IPS-15b (cell line): Measurements from ENCODE around the gene AFAP1L1.

Experiments
- H3K27me3 ChIP-seq: one replicate; pipeline ENCODE4 v1.6.1; 2013; ENCODE audit warnings: low read length; ENCODE audit not compliant: control insufficient read depth, insufficient read depth
- H3K36me3 ChIP-seq: one replicate; pipeline ENCODE4 v1.6.1; 2013; ENCODE audit warnings: low read length; ENCODE audit not compliant: control insufficient read depth, insufficient read depth
- H3K4me1 ChIP-seq: one replicate; pipeline ENCODE4 v1.6.1; 2013; ENCODE audit warnings: mild to moderate bottlenecking, low read length; ENCODE audit not compliant: control insufficient read depth, insufficient read depth
- H3K4me3 ChIP-seq: one replicate; pipeline ENCODE4 v1.5.1; 2013; ENCODE audit warnings: low read depth, low read length
- H3K9ac ChIP-seq: one replicate; pipeline ENCODE4 v1.6.1; 2013; ENCODE audit warnings: low read depth, mild to moderate bottlenecking, low read length
- H3K9me3 ChIP-seq: one replicate; pipeline ENCODE4 v1.6.1; 2013; ENCODE audit warnings: mild to moderate bottlenecking, low read length; ENCODE audit not compliant: control insufficient read depth, insufficient read depth

AFAP1L1 gene

GRCh38 chr5:149294872-149295829 is 23.5 kb downstream of the AFAP1L1 start:
- H3K4me3 ChIP-seq = no peak overlapping the region
- H3K27me3 ChIP-seq = no peaks in the 10 kb centered on the region
- H3K9ac ChIP-seq = no peak overlapping the region
- H3K4me1 ChIP-seq = no peaks in the 10 kb centered on the region
- no peaks in the 10 kb centered on the region for H3K36me3 ChIP-seq
- H3K9me3 ChIP-seq = no peaks in the 10 kb centered on the region

- no peaks in the 10 kb centered on the region for H3K4me1 ChIP-seq
- H3K4me3 ChIP-seq = no peak overlapping the region
- H3K36me3 ChIP-seq = no peaks in the 10 kb centered on the region
- no peaks in the 10 kb centered on the region for H3K9me3 ChIP-seq
- H3K9ac ChIP-seq = no peak overlapping the region
- no peaks in the 10 kb centered on the region for H3K27me3 ChIP-seq
These were observed 25.8 kb downstream of the AFAP1L1 start for GRCh38 chr5:149297340-149298025.

GRCh38 chr5:149298163-149298562 is 26.5 kb downstream of the AFAP1L1 start:
- H3K36me3 ChIP-seq = no peaks in the 10 kb centered on the region
- H3K4me3 ChIP-seq = no peak overlapping the region
- no peaks in the 10 kb centered on the region for H3K4me1 ChIP-seq
- H3K9me3 ChIP-seq = no peaks in the 10 kb centered on the region
- H3K27me3 ChIP-seq = no peaks in the 10 kb centered on the region
- H3K9ac ChIP-seq = no peak overlapping the region

GRCh38 chr5:149298842-149299404 is 27.3 kb downstream of the AFAP1L1 start:
- Histone ChIP-seq H3K4me3 (no peak overlapping the region), H3K4me1 (no peaks in the 10 kb centered on the region), H3K9me3 (no peaks in the 10 kb centered on the region), H3K36me3 (no peaks in the 10 kb centered on the region), H3K9ac (no peak overlapping the region), H3K27me3 (no peaks in the 10 kb centered on the region)

GRCh38 chr5:149299451-149300054 is 27.9 kb downstream of the AFAP1L1 start:
- no peaks in the 10 kb centered on the region for H3K9me3 ChIP-seq

GRCh38 chr5:149300441-149300840 is 28.8 kb downstream of the AFAP1L1 start:
- Histone ChIP-seq H3K9ac (no peak overlapping the region), H3K4me1 (no peaks in the 10 kb centered on the region), H3K27me3 (no peaks in the 10 kb centered on the region), H3K36me3 (no peaks in the 10 kb centered on the region), H3K9me3 (no peaks in the 10 kb centered on the region), H3K4me3 (no peak overlapping the region)

More at GRCh38 chr5:149299451-149300054, 27.9 kb downstream of the AFAP1L1 start:
- Histone ChIP-seq H3K4me1 (no peaks in the 10 kb centered on the region), H3K9ac (no peak overlapping the region), H3K4me3 (no peak overlapping the region), H3K36me3 (no peaks in the 10 kb centered on the region), H3K27me3 (no peaks in the 10 kb centered on the region)

- no peak overlapping the region for H3K4me3 ChIP-seq
- no peaks in the 10 kb centered on the region for H3K36me3 ChIP-seq
- no peaks in the 10 kb centered on the region for H3K4me1 ChIP-seq
- no peaks in the 10 kb centered on the region for H3K27me3 ChIP-seq
- no peak overlapping the region for H3K9ac ChIP-seq
- H3K9me3 ChIP-seq = no peaks in the 10 kb centered on the region
These were observed 29.5 kb downstream of the AFAP1L1 start for GRCh38 chr5:149301049-149301743.

GRCh38 chr5:149301744-149302380 is 30.2 kb downstream of the AFAP1L1 start:
- Histone ChIP-seq H3K4me3 (no peak overlapping the region), H3K9me3 (no peaks in the 10 kb centered on the region), H3K4me1 (no peaks in the 10 kb centered on the region), H3K36me3 (no peaks in the 10 kb centered on the region), H3K9ac (no peak overlapping the region), H3K27me3 (no peaks in the 10 kb centered on the region)

- H3K4me3 ChIP-seq = no peak overlapping the region
- H3K27me3 ChIP-seq = no peaks in the 10 kb centered on the region
- H3K9ac ChIP-seq = no peak overlapping the region
- H3K36me3 ChIP-seq = no peaks in the 10 kb centered on the region
- no peaks in the 10 kb centered on the region for H3K9me3 ChIP-seq
- H3K4me1 ChIP-seq = no peaks in the 10 kb centered on the region
These were observed 31.0 kb downstream of the AFAP1L1 start for GRCh38 chr5:149302641-149303040.

GRCh38 chr5:149303210-149303609 is 31.6 kb downstream of the AFAP1L1 start:
- no peaks in the 10 kb centered on the region for H3K36me3 ChIP-seq
- no peaks in the 10 kb centered on the region for H3K4me1 ChIP-seq
- no peaks in the 10 kb centered on the region for H3K9me3 ChIP-seq
- no peak overlapping the region for H3K9ac ChIP-seq
- no peak overlapping the region for H3K4me3 ChIP-seq
- no peaks in the 10 kb centered on the region for H3K27me3 ChIP-seq
